Erythroblast (primary cell): Measurements from ENCODE around the gene TIMM23.

ENCODE experiments used
- GATA1 ChIP-seq: IDR thresholded peaks from 2 replicates; pipeline ENCODE4 v1.6.1; 2011; ENCODE audit warnings: low read depth, mild to moderate bottlenecking, control low read depth, low read length, moderate library complexity
- POLR2A ChIP-seq: IDR thresholded peaks from 2 replicates; pipeline ENCODE4 v1.6.1; 2011; ENCODE audit warnings: mild to moderate bottlenecking, low read length

DNA sequence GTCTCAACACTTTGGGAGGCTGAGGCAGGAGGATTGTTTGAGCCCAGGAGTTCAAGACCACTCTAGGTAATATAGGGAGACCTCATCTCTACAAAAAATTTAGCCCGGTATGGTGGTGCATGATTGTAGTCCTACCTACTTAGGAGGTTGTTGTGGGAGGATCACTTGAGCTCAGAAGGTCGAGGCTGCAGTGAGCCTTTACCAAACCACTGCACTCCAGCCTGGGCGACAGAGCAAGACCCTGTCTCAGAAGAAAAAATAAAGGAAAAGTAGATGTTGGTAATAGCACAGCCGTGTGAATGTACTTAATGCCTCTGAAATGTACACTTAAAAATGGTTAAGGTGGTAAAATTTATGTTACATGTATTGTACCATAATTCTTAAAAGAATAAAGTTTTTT, 25.3 kb downstream of the TIMM23 start:
- TF ChIP-seq POLR2A = no peak
- no peak for TF ChIP-seq GATA1
